Spleen (tissue), 7 donors: ENCODE data around the gene SRPK3.

Experiments
- POLR2A ChIP-seq, 3 donors: fragments of 450-650 bp; IDR thresholded peaks; one replicate each; pipeline ENCODE4 v1.5.1; 2017; ENCODE audit warnings: antibody characterized with exemption in 3 of 3, mild to moderate bottlenecking in 1 of 3
- TF ChIP-seq, protein P1 (sequence below), 11 experiments: fragments of 200-600 bp in 7 of 11; fragments of 450-650 bp in 4 of 11; sonication (generic) in 4 of 11; IDR thresholded peaks in 8 of 11; conservative IDR thresholded peaks in 3 of 11; 1 replicate in 7 of 11; 2 replicates in 4 of 11; pipeline versions ENCODE4 v1.4.0 to v1.8.0; 2016 to 2021; ENCODE audit warnings: antibody characterized with exemption in 11 of 11, inconsistent platforms in 4 of 11, mild to moderate bottlenecking in 1 of 11
- donor health status: DM: no; HTN: no; CAD: no; lungs with moderate emphysema.
- donor health status: DM: no; HTN: no; CAD: no.
- donor health status: DM: no; HTN: no; CAD: no.

DNA sequence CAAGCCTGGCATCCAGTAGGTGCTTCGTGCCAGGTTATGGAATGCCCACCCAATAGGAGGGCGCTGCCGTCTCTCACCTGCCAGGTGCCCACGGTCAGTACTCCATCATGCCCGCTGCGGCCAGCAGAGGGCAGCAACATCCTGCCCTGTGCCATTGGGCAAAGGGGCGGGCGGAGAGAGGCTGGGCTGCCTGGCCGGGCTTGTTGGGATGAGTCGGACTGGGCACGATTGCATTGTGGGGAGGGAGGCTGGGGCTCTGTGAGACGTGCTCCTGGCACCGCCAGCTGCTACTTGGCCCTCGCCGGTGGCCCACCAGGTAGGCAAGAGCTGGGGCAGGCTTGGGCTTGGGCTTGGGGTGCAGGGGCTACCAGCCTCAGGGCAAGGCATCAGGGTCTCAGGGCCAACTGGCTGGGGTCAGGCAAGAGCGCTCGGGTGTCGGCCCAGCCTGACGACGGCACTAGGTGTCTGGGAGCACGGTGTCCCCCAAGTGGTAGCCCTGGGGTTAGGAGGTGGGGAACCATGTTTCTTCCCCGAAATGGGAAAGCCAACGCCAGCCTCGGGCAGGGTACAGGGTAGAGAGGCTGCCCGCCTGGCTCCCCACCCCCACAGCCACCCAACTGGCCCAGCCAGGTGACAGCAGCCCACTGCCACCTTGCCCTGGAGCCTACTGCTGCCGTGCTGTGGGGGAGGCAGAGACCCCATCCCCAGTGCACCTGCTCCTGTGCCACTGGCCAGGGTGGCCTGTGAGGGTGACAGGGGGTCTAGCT lies 16.7 kb upstream of the SRPK3 start, which contains the start of gene PLXNB3:
- TF ChIP-seq, protein P1, sequence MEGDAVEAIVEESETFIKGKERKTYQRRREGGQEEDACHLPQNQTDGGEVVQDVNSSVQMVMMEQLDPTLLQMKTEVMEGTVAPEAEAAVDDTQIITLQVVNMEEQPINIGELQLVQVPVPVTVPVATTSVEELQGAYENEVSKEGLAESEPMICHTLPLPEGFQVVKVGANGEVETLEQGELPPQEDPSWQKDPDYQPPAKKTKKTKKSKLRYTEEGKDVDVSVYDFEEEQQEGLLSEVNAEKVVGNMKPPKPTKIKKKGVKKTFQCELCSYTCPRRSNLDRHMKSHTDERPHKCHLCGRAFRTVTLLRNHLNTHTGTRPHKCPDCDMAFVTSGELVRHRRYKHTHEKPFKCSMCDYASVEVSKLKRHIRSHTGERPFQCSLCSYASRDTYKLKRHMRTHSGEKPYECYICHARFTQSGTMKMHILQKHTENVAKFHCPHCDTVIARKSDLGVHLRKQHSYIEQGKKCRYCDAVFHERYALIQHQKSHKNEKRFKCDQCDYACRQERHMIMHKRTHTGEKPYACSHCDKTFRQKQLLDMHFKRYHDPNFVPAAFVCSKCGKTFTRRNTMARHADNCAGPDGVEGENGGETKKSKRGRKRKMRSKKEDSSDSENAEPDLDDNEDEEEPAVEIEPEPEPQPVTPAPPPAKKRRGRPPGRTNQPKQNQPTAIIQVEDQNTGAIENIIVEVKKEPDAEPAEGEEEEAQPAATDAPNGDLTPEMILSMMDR (IDR thresholded peaks at IDR 0.05 in 8 of 11, conservative IDR thresholded peaks at IDR 0.05 in 3 of 11) = peak; percentile 85 to 93 (median 89)
- no peak for TF ChIP-seq POLR2A (IDR thresholded peaks at IDR 0.05)
